Measurements from ENCODE around the gene TLE5.

- TF ChIP-seq EZH2 (IDR thresholded peaks at IDR 0.05; ENCODE audit: borderline replicate concordance, low read depth, low read length, severe bottlenecking) (no peak), CTCF (IDR thresholded peaks at IDR 0.05; ENCODE audit: extremely low read depth in 1 of 2, insufficient read depth in 1 of 2, low read depth in 1 of 2, low read length in 2 of 2) (no peak), POLR2A (IDR thresholded peaks at IDR 0.05; ENCODE audit: low read depth, low read length) (no peak), MAX (IDR thresholded peaks at IDR 0.05; ENCODE audit: insufficient read depth, insufficient read length) (no peak), POLR2AphosphoS5 (IDR thresholded peaks at IDR 0.05; ENCODE audit: insufficient read depth, low read depth, low read length) (no peak), JUN (IDR thresholded peaks at IDR 0.05; ENCODE audit: borderline replicate concordance, insufficient read depth, insufficient read length, low read depth) (no peak)
Measured at GRCh38 chr19:3045191-3045590, 17.1 kb downstream of the TLE5 start.

Measured in endothelial cell of umbilical vein (primary cell).